HG03565 (cell line): ENCODE results near the gene ZBTB4.

Experiments used
- ATAC-seq: cut with Tn5 transposase; IDR thresholded peaks from one replicate; pipeline ENCODE4 v1.9.1; 2021; ENCODE audit warnings: mild to moderate bottlenecking, moderate library complexity; ENCODE audit not compliant: unreplicated experiment

Gene ZBTB4

DNA sequence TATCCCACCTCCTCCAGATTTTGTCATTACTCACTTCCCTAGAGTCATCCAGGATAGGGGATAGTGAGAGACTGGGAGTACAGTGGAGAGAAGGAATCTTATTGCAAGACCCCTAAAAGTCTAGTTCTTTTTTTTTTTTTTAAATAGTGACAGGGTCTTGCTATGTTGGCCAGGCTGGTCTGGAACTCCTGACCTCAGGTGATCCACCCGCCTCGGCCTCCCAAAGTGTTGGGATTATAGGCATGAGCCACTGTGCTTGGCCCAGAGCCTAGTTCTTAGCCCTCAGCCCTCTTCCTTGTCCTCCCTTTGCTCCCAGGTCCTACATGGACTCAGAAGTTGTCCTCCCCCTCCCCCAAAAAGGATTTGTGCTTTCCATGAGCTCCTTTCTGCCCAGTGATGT, 37.3 kb downstream of the ZBTB4 start:
- no peak for ATAC-seq

DNA sequence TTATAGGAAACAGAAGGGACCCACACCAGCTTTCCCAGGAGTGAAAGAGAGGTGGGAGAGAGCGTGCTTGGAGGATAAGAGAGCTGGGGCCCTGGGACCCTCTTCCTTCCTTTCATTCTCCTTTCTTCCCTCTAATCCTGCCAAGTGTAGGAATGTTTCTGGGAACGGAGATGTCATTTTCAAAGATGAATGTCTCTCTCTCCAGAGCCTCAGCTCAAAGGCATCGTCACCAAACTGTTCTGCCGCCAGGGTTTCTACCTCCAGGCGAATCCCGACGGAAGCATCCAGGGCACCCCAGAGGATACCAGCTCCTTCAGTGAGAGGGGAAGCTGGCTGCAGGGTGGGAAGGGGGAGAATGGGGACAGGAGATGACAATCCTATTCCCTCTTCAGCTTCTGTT, 38.2 kb downstream of the ZBTB4 start:
- ATAC-seq = no peak

DNA sequence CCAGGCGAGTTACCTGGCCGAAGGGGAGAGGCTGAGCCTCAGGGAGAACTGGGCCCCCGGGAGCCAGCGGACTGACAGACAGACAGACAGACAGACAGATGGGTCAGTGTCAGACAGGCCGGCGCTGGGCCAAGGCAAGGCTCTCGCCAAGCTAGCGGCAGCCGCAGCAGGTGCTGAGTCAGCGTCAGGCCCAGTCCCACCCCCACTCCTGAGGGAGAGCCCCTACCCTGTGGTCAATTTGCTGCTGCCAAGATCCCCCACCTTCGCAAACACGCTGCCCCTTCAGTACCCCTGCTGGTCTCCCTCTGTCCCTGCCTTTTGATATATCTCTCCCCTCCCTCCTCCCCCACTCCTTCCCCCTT, 38.6 kb downstream of the ZBTB4 start:
- no peak for ATAC-seq

DNA sequence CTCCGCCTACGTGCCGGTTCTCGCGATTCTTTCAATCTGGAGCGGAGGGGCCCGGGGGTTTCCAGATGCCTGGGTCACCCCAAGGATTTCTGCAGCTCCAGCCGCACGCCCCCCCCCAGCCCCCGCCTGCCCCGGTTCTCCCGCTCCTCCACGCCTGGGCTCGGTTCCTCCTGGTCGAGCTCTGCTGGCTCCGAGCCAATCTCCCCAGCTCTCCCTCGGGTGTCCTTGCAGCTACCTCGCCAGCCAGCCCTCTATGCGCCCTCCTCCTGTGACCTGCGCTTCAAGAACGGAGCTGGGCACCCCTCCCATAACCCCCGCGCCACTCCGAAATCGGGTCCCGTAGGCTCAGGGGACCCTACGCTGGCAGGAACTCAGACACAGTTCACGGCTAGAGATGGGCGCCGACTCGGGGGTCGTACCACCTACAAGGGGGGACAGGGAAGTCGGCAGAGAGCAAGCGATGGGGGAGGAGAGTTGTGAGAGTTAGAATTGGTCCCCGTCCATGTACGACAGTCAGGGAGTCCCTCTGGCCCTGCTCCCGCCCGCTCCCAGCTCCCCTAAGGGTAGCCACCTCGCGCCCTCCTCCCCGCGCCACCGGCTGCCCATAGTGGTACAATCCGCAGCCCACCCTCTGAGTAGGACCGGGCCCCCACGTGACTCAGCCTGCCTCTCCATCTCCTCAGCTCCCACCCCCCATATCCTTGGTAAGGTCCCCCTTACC, 39.2 kb downstream of the ZBTB4 start:
- no peak for ATAC-seq

DNA sequence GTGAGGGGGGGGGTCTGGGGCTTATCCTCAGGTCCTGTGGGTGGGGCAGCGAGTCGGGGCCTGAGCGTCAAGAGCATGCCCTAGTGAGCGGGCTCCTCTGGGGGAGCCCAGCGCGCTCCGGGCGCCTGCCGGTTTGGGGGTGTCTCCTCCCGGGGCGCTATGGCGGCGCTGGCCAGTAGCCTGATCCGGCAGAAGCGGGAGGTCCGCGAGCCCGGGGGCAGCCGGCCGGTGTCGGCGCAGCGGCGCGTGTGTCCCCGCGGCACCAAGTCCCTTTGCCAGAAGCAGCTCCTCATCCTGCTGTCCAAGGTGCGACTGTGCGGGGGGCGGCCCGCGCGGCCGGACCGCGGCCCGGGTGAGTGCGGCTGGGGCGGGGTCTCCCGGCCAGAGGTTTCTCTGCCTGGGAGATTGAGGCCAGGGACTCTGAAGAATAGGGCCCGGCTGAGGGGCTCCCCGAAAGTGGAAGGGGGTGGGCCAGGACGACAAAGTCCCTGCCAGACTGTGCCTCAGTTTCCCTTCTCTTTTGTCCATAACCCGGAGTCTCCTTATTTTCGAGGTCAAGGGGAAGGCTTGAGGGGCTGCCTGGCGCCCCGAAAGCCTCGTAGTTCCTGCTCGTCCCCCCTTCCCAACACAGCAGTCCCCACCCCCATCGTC, 39.8 kb downstream of the ZBTB4 start, which contains the start of gene FGF11:
Gene FGF11 (plus strand): TSS at position 51 of the 651 bp plus-strand sequence. CDS start 109 bp downstream, at position 160.
- ATAC-seq = no peak

DNA sequence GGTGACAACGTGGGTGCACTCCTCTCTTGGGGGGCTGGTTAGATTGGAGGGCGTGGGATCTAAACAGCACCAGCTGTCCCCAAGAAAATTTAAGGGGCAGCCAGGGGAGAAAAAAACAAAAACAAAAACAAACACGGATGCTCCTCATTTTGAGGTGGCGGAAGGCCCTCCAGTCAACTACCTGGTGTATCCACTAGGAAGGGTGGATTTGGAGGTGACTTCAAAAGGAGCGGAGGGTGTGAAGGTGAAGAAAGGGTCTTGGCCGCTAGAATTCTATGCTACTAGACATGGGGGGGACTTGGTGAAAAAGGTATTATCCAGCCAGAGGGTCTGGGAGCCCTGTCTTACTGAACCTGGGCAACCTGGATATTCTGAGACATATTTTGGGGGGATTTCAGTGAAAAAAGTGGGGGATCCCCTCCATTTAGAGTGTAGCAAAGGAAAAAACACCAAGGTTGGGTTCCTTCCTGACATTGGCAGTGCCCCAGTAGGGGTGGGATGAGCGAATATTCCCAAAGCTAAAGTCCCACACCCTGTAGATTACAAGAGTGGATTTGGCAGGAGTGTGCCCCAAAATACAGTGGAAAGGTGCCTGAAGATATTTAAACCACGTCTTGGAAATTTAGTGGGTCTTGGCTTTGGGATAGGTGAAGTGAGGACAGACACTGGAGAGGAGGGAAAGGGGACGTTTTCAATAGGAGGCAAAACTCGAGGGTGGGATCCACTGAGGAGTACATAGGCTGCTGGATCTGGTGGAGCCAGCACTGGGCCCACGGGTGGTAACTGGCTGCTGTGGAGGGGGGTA, 40.6 kb downstream of the ZBTB4 start:
- no peak for ATAC-seq

DNA sequence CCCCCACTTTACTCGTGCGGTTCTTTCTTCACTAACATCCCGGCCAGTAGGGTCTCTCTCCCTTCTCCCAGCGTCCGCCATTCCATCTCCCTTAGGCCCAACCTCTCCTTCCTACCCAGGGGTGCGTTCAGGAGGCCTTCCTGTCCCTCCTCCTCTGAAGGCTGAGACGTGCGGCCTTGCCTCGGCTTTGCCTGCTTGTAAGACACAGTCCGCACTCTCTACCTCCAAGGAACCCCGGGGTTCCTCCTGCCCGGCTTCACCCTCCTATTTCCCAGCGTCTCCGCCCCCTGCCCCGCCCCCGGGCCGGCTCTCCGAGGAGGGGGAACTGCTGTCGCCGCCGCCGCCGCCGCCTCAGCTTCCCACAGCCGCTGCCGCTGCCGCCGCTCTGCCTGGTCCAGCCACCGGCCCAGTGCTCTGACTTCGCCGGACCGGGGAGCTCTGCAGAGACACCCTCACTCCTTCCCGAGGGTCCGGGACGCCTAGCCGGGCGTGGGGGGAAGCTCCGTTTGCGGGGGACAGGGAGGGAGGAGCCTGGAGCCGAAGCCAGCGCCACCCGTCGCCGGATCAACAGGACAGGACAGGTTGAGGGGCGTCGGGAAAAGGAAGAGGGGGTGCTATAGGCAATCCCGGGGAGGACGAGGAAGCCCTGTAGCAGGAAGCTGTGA, 41.3 kb downstream of the ZBTB4 start:
- ATAC-seq = no peak

DNA sequence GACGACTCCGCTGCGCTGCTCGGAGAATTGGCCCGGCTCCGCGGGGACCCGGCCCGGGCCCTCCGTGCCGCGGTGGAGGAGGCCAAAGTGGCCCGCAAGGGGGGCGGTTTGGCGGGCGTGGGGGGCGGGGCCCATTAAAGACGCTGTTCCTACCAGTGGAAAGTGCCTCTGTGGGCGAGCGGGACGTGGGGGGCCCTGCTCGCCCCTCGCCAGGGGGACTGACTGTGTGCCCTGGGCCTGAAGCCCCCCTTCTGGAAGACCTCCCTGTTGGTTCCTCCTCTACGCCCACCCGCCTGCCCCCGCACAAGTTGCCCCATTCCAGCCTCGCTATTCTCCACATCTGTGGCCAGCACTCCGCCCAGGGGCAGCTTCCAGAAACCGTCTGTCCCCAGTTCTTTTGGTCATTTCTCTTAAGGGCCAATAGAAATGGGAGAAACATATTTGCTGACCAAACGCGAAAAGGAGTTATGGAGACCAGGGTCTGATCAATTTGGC, 42.0 kb downstream of the ZBTB4 start:
- ATAC-seq = no peak

DNA sequence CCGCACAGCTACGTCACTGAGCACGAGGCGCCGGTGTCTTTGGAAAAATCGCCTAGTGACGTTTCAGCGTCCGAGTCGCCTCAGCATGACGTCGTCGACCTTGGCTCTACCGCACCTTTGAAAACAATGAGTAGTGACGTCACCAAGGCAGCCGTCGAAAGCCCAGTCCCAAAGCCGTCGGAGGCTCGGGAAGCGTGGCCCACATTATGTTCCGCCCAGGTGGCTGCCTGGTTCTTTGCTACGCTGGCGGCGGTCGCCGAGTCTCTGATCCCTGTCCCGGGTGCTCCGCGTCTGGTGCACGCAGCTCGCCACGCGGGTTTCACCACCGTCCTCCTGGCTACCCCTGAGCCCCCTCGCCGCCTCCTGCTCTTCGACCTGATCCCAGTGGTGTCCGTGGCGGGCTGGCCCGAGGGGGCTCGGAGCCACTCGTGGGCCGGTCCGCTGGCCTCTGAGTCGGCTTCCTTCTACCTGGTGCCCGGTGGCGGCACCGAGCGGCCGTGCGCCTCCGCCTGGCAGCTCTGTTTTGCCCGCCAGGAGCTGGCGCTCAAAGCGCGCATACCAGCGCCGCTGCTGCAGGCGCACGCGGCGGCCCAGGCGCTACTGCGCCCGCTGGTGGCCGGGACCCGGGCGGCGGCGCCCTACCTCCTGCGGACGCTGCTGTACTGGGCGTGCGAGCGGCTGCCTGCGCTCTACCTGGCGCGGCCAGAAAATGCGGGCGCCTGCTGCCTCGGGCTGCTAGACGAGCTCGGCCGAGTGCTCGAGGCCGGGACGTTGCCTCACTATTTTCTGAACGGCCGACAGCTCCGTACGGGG, 42.7 kb downstream of the ZBTB4 start:
- no peak for ATAC-seq

DNA sequence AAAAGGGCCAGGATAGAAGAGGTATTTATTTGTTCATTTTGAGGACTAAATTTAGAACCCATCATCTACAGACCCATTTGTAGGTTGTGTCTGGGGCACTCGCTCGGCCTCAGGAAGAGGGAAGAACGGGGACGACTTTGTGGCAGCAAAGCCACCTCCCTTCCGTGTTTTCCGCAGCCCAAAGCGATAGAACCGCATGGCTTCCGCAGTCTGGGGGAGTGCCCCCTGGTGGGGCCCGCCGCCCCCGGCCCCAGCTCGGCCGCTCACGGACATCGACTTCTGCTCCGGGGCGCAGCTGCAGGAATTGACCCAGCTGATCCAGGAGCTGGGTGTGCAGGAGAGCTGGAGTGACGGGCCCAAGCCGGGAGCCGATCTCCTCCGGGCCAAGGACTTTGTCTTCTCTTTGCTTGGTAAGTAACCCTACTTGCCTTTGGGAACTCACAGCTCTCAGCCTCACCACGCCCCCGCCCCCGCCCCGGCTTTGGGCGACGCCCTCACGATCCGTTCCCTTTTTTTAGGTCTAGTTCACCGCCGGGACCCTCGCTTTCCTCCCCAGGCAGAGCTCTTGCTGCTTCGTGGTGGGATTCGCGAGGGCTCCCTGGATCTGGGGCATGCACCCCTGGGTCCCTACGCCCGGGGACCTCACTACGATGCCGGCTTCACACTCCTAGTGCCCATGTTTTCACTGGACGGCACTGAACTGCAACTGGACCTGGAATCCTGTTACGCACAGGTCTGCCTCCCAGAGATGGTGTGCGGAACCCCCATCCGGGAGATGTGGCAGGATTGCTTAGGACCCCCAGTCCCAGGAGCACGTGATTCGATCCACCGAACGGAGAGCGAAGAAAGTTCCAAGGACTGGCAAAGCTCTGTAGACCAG, 43.5 kb downstream of the ZBTB4 start:
- ATAC-seq = peak; percentile 8

DNA sequence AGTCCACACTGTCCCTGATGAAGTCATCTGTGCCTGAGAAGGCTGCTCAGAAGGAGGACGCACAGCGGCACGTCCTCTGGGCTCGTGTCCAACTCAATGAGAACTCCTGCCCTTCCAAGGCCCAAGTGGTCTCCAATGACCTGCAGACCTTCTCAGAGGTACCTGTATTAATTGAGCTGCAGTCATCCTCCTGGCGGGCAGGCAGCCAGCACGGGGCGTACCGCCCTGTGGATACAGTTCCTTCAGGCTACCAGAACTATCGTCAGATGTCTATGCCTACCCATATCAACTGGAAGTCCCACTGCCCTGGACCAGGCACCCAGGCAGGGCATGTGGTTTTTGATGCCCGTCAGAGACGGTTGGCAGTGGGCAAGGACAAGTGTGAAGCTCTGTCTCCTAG, 47.1 kb downstream of the ZBTB4 start:
- no peak for ATAC-seq

DNA sequence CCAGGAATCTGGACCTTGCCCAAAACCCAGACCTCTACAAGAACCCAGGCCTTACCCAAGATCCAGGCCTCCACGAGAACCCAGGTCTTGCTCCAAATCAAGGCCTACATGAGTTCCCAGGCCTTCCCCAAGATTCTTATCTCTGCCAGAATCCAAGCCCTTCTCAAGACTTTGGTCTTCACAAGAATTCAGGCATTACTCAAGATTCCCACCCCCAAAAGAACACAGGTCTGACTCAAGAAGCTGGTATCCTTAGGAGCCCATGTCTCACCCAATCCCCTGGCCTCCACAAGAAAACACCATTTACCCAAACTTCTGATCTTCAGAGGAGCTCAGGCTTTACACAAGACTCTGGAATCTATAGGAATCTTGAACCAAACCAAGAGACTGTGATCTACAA, 48.2 kb downstream of the ZBTB4 start:
- no peak for ATAC-seq

DNA sequence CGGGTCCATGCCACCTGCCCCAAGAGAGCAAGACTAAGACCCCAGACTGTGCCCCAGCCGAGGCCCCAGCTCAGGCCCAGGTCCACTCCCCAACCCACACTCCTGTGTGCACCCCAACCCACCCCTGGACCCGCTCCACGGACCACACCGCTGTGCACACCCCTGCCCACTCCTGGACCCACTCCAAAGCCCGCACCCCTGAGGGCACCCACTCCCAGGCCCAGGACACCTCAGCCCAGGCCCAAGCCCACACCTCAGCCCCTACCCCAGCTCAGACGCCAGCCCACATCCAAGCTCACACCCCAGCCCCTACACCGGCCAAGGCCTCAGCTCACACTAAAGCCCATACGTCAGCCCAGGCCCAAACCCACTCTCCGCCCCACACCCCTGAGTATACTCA, 49.7 kb downstream of the ZBTB4 start:
- no peak for ATAC-seq

DNA sequence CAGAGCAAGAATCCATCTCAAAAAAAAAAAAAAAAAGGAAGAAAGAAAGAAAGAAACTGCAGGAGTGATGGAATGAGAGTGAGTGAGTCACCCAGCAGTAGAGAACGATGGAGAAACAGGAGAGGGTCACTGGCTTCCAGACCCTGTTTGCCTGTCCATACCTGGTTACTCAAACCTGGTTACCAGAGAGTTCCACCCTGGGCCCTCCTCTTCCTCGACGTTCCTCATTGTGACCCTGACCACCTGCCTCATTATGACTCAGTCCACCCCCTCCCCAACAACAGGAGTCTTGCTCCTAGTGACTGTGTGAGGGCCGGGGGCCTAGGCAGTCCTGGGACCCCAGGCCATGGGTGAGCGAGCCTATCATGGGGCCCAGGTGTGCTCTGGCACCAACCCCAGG, 50.9 kb downstream of the ZBTB4 start, which contains the start of gene SPEM3:
Gene SPEM3 (plus strand): TSS at position 301 of the 400 bp plus-strand sequence. CDS start 46 bp downstream, at position 347.
- ATAC-seq = no peak

DNA sequence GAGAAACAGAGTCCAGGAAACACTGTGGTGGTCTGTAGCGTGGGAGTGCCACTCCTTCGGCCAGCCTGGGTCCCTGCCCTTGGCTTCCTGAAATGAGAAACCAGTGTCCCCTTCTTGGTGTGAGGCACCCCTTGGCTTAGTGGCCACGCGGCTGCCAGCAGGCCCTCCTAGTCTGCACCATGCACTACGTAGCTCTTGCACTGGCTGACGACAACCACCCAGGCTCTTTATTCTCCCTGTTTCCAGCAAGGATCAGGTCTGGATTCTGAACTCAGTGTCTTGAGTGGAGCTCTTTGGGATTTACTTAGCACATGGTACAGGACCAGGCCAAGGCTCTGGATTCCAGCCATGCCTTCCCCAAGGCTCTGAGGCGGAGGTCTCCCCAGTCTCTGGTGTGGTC, 51.9 kb downstream of the ZBTB4 start:
- no peak for ATAC-seq

DNA sequence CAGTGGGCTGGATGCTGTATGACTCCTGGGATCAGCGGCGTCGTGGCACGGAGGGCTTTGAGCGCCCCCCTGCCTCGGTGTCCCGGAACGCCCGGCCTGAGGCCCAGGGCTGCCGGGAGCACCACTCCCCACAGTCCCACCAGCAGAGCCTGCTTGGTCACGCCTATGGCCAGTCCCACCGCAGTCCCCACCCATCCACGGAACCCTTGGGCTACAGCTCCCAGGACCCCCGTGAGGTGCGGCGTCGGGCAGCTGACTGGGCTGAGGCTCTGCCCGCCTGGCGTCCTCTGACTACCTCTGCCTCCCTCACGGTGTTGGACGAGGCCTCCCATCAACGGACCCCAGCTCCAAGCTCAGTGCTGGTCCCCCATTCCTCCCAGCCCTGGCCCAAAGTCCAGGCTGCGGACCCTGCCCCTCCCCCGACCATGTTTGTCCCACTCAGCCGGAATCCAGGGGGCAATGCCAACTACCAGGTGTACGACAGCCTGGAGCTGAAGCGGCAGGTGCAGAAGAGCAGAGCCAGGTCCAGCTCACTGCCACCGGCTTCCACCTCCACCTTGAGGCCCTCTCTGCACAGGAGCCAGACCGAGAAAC, 52.4 kb downstream of the ZBTB4 start:
- no peak for ATAC-seq

DNA sequence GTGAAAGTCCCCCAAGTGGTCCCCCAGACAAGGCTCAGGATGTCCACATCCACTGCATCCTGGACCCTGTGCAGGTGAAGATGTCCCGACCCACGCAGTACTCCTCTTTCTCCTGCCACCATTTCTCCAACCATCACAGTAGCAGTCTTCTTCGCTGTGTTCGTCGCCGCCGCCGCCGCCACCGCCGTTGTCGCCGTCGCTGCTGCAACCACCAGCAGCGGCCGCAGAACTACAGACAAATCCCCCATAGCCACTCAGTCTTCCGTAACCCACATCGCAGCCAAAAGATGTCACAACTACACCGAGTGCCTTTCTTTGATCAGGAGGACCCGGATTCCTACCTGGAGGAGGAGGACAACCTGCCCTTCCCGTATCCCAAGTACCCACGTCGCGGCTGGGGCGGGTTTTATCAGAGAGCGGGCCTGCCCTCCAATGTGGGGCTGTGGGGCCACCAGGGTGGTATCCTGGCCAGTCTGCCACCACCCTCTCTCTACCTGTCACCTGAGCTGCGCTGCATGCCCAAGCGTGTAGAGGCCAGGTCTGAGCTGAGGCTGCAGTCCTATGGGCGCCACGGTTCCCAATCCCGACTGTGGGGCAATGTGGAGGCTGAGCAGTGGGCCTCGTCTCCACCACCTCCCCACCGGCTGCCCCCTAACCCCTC, 53.1 kb downstream of the ZBTB4 start:
- no peak for ATAC-seq

DNA sequence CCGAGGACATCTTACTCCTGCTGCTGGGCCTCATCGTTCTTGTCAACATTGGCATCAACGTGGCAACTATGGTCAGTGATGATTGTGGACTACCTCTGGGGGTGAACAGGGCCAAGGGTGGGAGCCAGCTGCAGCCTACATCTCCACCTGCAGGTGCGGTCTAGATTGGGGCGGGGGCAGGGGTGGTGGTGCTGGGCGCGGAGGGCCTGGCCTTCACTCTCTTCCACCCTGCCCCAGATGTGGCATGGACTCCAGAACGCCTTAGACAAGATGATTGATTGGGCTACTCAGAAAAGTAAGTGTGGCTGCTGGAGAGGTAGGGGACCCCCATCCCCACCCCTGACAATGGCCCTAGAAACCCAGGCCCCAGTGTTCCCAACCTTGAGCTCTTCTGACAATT, 53.7 kb downstream of the ZBTB4 start:
- ATAC-seq = no peak
